Brain pericyte (primary cell): ENCODE data around the gene HNRNPCL1.
"Not testable (repeated sequence)": the region's sequence is repeated elsewhere in the genome, so short reads cannot be mapped to it uniquely, and the experiment has no call there.

Source experiments
- DNase-seq: peaks from one replicate; pipeline ENCODE4 v3.0.0-alpha.2; 2012; ENCODE audit warnings: low read depth, low spot score

The HNRNPCL1 gene

GRCh38 chr1:12848620-12849019 lies at the start of gene HNRNPCL1:
Gene HNRNPCL1 (minus strand): TSS chr1:12848720. CDS start chr1:12848289, 431 bp downstream.
- DNase-seq, result not testable (repeated sequence)

GRCh38 chr1:12898170-12898569 lies 49.6 kb upstream of the HNRNPCL1 start, which contains the start of gene PRAMEF10:
Gene PRAMEF10 (minus strand): TSS chr1:12898270. CDS start chr1:12895847, 2,423 bp downstream.
- not testable (repeated sequence) for DNase-seq

- not testable (repeated sequence) for DNase-seq
These were observed 37.6 kb upstream of the HNRNPCL1 start, which contains the start of gene PRAMEF4 for GRCh38 chr1:12886101-12886500. Gene PRAMEF4 (minus strand): TSS chr1:12886201. CDS start chr1:12883394, 2,807 bp downstream.

GRCh38 chr1:12878453-12878852 lies 29.9 kb upstream of the HNRNPCL1 start:
- DNase-seq, result not testable (repeated sequence)

- DNase-seq, result not testable (repeated sequence)
These were observed 14.8 kb upstream of the HNRNPCL1 start for GRCh38 chr1:12863131-12863880.

- not testable (repeated sequence) for DNase-seq
These were observed 8.3 kb upstream of the HNRNPCL1 start, which contains the start of gene PRAMEF2 for GRCh38 chr1:12856786-12857185. Gene PRAMEF2 (plus strand): TSS chr1:12857086. CDS start chr1:12859010, 1,924 bp downstream.

GRCh38 chr1:12851779-12852178 lies 3.3 kb upstream of the HNRNPCL1 start:
- DNase-seq, result no peak

GRCh38 chr1:12833251-12833650 lies 15.3 kb downstream of the HNRNPCL1 start:
- not testable (repeated sequence) for DNase-seq

GRCh38 chr1:12831310-12831709 lies 17.2 kb downstream of the HNRNPCL1 start, which contains the start of gene PRAMEF11:
Gene PRAMEF11 (minus strand): TSS chr1:12831410. CDS start chr1:12828789, 2,621 bp downstream.
- DNase-seq, result not testable (repeated sequence)

- DNase-seq, result not testable (repeated sequence)
These were observed 29.5 kb downstream of the HNRNPCL1 start for GRCh38 chr1:12819061-12819460.

- no peak for DNase-seq
These were observed 37.1 kb downstream of the HNRNPCL1 start for GRCh38 chr1:12811409-12811784.

- DNase-seq, result no peak
These were observed 37.7 kb downstream of the HNRNPCL1 start for GRCh38 chr1:12810691-12811408.

- DNase-seq, result no peak
These were observed 38.6 kb downstream of the HNRNPCL1 start for GRCh38 chr1:12809933-12810332.

GRCh38 chr1:12799730-12800129 lies 48.8 kb downstream of the HNRNPCL1 start:
- DNase-seq, result no peak

- no peak for DNase-seq
These were observed 49.6 kb downstream of the HNRNPCL1 start for GRCh38 chr1:12798911-12799310.
